Mucosa of gallbladder (tissue), 1 donor: ENCODE data around the gene GATAD2B. TPM values are rescaled to one million over a fixed set of nuclear protein-coding genes. Genes with fewer than 3 reads are reported as not detected.

Source experiments
- DNase-seq: peaks from one replicate; pipeline ENCODE4 v3.0.0-alpha.2; 2020; ENCODE audit warnings: low spot score
- total RNA-seq: library from RNA; stranded (reverse); gene quantifications from one replicate; pipeline ENCODE4 v1.2.1, GENCODE V29; 2021
- donor health status: DM: no; HTN: no; CAD: no.

Gene GATAD2B
- total RNA-seq, 1 donor from 2014 or later = 42.5 TPM

DNA sequence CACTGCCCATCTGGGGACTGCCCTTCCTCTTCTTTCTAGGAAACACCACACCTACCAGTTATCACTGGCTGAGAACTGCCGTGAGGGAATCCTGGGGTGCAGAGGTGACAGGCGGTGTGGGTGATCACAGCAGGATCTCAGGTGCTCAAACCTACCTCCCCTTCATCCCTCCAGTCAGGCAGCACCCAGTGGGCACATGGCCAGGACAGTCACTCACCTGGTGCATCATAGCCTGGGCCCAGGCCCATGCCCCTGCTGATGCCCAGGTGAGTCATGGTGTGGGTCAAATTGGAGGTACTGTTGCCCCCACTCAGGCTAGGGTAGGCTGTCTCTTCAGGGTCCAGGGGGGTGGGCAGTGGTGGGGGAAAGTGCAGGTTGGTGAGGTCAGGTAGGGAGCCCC lies 29.0 kb upstream of the GATAD2B start:
- DNase-seq = no peak

DNA sequence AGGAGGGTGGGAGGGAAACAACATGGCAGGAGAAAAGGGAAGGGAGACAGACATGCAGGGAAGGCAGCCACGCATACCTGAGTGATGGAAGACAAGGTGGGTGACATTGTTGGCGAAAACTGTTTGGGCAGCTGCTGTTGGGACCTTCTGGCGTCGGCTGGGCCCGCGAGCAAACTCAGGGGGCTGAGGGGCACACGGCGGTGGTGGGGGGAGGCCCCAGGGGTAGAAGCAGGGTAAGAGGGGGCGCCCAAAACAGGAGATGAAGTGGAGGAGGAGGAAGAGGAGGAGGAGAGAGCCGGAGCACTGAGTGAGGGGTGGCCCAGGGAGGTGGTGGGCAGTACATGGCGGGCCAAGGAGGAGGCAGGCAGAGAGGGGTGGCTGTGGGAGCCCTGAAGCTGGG lies 28.4 kb upstream of the GATAD2B start:
- no peak for DNase-seq

DNA sequence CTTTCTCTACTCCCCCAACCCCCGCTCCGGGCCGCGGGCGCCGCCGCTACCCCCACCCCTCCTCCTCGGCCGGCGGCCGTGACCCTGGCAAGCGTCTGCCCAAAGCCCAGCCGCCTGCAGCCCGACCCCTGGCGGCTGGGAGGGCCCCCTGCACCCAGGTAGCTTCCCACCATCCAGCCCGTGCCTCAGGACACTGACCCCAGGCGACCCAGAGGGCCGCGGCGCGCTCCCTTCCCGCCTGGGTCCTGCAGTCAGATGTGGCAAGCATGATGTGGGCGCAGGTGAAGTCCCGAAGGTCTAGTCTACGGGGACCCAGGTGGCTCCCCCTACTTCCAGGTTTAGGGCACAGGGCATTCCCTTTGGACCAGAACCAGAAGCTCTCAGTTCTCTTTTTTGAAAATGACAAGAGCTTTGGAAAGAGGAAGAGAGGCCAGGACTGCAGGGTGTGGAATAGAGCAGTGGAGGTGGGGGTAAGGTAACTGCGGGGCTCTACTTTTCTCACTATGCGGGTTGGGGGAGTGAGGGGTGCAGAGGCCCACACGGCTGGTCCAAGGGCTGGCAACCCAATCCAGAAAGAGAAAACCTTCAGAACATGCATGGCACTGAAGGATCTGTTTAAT lies 24.0 kb upstream of the GATAD2B start, which contains the start of gene DENND4B:
Gene DENND4B, minus strand, starts transcription at position 97 of the 620 bp plus-strand sequence. CDS start 2,344 bp downstream, outside the sequence.
- DNase-seq = peak; percentile 73

DNA sequence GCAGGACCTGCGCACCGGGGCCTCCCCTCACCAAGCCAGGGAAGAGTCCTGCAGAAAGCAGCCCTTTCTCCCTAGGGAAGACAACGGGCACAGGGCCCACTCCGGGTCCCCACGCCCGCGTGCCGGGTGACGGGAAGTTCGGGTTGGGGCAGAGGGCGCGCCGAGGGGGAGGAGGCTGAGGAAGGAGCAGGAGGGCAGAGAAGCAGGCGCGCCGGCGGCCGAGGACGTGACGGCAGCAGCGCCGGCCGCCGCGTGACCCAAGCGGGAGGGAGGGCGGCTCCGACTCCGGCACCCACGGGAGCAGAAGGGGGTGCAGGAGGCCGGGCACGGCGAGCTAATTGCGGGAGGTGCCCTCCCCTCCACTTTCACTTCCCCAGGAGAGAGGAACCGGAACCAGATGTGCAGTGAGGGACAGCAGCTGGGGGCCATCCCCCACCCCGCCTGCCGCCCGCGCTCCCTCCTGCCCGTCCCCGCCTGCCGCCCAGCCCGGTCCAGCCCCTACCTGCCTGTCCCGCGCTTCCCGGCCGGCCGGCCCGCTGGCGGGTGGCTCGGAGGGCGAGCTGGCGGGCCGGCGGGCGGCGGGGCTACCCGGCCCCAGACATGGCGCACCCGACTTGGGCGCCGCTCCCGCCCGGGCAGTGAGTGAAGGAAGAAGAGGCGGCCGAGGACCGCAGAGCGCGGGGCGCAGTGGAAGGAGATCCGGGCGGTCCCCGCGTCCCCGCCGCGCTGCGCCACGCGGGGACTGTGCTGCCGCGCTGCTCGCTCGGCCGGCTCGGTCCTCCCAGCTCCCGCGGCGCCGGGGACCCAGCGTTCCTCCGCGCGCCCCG lies 23.2 kb upstream of the GATAD2B start:
- peak; percentile 82 for DNase-seq

DNA sequence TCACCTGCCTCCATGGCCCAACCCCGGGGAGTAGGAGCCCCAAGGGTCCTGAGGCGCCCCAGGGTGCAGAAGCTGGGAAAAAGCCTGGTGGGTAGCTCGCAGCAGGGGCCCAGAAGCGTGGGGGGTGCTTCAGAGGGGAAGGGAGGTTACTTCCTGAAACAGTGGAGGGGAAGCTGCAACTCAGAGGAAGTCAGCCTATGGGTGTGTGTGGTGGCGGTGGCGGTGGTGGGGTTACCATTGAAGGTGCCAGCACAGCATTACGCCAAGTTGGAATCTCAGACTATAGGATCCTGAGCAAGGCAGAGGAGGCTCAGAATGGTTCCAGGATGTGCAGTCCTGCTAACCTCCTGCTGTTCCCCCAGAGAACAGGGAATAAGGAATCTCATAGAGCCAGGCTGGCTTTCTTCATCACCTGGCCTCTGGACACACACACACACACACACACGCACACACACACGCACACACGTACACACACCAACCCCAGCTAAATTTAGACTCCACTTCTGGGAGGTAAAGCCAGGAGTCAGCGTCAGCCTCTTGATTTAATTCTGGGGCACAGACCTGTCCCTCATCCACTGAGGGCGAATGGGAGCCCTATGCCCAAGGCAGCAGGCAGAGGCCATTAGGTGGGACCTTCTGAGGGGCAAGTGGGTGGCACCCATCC lies 22.5 kb upstream of the GATAD2B start:
- DNase-seq = peak; percentile 54

DNA sequence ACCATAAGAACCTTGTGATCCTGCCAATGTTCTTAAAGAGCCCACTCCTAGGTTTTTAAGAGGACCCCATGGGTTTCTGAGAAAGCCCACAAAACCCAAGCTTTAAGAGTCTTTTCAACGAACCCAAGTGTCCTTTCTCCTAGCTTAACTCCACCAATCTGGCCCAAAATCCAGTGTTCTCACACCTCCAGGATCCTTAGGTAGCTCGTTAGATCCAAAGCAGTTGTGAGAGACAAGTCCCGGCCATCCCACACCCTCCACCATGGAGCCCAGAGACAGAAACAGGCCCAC lies 22.0 kb upstream of the GATAD2B start:
- DNase-seq = no peak

DNA sequence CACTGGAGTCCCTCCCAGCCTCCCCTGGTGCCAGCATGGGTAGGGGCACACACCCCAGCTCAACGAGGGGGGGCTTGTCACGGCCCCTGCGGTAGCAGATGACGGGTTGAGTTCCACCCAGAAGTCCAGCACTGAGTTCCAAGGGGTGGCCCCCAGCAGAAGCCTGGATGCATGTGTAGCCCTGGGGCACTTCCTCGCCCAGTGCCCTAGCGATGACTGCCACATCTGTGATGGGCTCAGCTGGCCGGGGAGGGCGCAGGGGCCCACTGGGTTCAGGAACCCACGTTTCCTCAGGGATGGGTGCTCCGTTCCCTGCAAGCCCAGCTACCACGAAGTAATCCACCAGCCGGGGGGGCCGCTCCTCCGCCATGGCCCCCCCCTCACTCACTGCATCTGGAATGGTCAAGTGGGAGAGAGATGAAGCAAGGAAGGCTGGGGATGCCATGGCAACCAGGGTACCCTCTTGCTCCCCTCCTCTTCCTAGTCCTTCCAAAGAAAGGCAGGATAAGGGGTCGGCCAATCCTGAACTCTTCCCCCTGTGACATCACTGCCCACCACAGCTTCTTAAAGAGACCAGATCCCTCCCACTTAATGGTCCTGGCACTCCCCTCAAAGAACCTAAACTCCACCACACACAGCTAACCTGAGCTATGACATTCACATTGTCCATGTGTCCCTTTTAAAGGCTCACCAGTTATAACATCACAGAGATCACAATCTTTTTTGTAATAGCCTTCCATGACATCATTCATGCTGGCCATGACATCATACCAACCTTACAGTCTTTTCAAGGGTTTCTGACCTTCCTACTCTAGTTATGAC lies 21.4 kb upstream of the GATAD2B start:
- DNase-seq = no peak

DNA sequence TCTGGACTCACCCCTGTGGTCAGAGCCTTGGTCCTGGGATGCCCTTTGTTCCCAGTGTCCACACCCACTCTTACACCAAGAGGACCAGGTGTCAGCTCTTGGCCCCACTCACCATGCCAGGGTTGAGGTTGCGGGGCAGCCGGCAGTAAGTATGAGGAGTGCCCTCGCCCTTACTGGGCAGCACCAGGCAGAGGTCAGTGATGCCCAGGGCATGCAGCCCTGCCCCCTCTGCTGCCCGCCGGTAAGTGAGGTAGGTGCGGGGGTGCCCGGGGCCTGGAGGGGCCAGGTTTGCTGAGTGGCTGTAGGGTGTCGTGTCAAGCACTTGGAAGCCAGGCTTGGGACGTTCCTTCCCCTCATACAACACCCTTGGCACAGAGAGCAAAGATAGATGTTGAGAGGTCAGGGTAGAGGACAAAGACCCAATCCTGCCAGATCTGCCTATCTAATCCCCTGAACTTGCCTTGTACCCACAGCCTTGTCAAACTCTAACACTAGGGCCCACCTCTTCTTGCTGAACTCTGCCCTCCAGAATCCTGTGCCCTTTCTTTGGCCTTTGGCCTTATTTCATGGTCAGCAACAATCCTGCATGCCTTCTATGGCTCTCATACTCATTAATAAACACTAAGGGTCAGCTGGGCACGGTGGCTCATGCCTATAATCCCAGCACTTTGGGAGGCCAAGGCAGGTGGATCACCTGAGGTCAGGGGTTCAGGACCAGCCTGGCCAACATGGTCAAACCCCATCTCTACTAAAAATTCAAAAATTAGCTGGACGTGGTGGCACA lies 20.2 kb upstream of the GATAD2B start:
- no peak for DNase-seq

DNA sequence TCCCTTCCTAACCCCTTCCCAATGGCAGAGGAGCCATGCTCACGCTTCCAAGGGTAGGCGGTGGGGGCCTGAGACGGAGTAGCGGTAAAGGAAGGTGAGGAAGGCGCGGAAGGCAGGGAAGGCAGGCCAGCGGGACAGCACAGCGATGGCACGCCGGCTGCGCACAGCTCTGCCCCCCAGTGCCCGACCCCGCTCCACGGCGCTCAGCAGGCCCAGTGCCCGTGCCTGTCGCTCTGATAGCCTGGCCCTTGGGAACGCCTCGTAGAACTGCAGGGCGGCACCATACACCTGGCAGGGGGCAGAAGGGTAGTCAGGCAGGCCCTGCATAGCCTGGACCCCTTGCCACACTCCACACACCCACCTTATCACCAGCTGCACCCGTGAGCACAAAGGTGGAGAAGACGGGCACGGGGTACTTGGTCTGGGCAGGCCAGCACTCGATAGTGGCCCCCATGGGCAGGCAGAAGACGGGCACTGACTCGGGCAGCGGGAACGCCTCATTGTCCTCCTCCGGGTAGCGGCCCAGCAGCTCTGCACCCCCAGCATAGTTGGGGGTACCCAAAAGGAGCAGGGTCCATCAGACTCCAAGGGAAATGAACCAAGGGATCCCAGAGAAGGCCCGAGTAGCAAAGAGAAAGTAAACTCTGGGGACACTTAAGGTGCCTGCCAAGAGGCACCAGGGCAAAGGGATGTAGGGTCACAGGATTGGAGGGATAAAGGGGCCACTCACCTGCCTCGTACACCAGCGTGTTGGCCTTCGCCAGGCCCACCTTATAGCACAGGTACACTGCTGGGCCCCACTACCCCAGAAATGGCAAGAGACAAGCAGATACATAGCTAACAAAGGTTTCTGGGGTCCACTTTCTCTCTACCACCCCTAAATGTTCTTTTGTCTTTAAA lies 19.3 kb upstream of the GATAD2B start:
- no peak for DNase-seq

DNA sequence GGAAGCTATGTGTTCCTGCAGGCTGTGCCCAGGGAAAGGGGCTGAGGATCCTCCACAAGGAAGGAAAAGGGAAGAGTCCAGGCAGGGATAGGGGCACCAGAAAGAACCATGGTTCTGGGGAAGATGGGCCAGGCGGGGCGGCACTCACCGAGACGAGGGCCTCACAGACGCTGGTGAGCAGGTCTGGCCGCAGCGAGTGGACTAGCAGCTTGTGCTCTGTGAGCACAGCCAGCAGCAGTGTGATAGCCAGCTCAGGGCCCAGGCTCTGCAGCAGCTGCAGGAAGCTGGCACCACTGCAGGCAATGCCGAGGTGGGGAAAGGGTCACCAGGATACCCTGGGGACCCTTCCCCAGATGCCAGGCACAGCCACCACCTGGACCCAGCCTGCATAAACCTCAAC lies 18.0 kb upstream of the GATAD2B start:
- DNase-seq = no peak

DNA sequence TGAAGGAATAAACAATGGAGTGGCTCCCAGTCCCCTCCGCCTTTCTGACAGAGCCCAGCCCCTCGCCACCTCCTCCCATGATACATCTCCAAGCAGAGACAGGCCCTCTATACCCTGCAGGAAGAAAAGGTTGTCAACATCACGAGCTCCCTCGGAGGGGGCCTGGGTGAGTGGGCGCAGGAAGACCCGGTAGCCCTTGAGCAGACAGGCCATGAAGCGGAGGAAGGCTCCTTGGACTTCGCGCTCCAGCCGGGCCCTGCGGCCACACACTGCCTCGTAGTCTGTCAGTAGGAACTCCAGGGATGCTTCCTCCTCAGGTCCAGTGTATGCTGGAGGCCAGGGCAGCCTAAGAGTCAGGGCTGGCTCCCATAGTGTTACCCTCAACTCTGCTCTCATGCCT lies 16.7 kb upstream of the GATAD2B start:
- DNase-seq = no peak

DNA sequence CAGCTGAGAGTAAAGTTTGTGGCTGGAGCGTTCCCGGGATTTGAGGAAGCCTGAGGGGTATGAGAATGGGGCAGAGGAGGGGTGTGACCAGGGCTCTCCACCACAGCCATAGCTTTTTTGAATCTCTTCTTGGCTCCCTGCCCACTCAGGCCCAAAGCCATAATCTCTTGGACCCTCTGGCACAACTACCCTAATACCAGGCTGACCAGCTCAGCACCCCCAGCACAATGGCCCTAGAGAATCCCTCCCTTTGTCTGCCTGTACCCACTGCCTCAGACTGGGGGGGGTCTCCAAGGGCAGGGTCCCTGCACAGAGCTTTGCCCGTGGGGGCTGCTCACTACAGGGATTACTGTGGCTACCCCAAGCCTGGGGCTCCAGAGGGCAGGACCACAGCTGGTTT lies 16.2 kb upstream of the GATAD2B start:
- DNase-seq = no peak

DNA sequence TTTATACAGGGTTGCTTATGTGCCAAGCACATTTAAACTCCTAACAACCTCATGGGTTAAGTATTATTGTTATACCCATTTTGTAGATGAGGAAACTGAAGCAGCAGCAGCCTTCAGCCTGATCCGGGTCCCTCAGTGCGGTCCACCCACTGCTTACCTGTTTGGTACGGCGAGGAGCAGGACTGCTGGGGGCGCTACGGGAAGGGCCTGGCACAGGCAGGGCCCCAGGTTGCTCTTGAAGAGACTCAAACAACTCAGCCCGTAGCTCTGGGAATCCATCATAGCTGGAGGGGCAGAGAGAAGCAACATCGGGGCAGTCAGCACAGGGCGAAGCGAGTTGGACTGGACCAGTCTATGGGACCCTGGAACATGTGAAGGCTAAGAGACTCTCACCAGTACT lies 14.6 kb upstream of the GATAD2B start:
- no peak for DNase-seq

DNA sequence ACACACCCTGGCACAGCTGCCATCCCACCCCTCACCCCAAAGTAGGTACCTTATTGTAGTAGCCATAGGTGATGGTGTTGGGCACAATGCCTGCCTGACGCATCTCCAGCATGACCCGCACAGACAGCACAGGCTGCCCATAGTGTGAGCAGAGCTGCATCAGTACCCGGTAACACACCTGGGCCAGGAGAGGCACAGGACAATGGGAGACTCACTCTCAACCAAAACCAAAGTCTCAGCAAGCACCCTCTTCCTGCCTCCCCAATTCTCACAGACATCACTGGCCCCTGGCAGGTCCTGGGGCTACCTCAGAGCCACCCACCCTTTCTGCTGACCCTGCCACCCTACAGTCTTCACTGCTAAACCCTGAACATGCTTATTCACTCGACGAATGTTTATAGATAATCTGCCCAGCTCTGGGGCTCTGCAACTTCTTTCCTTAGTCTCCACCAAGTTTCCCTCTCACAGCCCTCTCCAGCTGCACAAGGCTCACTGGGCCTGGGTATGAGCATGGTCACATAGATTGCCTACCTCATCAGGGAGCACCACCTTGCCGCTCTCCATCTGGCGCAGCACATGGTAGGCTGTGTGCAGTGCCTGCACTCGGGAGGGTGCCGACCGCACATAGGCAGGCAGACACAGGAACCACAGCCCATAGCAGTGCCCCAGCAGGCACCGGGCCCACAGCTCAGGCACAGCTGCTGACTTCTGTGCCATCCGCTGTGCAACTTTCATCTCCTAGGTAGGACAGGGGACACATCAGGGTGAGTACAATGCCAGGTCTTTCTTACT lies 13.4 kb upstream of the GATAD2B start:
- DNase-seq = no peak

DNA sequence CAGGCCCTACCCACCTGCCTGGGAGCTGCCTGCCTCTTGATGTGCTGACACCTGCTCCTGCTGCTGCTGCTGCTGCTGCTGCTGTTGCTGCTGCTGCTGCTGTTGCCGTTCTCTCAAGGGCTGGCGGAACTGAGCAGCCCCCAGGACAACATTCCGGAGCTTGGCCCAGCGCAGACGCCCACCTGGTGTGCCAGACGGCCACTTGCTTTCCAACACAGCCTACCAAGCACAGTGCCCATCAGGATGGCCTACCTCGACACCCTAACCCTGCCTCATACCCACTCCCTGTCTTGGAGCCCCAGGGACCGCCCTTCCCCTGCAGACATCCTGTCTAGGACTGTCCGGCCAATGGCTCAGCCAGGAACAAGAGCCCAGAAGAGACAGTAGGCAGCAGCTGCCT lies 12.0 kb upstream of the GATAD2B start:
- no peak for DNase-seq

DNA sequence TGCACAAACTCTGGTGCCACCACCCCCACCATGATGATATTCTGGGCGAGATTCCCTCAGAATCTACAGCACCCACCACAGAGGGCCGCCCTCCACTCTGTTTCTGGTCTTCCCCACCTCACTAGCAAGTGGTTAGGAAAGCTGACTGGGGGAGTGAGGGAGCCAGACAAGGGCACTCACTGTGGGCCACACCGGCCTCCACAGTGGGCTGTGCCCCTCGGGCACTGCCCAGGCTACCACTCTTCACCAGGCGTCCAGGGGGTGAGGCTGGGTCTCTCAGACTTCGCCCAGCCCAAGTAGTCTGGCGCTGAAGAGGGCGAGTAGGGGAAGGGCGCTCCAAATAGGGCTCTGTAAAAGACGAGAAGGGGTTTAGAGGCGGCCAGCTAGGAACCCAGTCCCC lies 11.2 kb upstream of the GATAD2B start:
- no peak for DNase-seq

DNA sequence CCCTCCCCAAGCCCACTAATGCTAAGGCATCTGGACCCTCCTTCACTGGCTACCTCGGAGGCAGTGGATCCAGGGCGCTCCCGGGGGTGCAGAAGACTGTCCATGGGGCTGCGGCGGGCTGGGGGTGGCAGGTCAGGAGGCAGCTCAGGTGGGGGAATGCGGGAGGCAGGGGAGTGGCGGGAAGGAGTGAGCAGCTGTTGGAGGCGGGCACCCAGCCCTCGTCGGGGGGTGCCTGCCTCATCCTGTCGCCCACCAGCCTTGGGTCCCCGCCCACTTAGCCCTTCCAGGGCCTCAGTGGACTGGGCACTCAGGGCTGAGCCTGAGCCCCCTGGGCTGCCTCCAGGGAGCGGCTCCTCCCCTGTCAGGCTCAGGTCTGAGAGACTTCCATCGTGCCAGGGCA lies 10.7 kb upstream of the GATAD2B start:
- DNase-seq = no peak

DNA sequence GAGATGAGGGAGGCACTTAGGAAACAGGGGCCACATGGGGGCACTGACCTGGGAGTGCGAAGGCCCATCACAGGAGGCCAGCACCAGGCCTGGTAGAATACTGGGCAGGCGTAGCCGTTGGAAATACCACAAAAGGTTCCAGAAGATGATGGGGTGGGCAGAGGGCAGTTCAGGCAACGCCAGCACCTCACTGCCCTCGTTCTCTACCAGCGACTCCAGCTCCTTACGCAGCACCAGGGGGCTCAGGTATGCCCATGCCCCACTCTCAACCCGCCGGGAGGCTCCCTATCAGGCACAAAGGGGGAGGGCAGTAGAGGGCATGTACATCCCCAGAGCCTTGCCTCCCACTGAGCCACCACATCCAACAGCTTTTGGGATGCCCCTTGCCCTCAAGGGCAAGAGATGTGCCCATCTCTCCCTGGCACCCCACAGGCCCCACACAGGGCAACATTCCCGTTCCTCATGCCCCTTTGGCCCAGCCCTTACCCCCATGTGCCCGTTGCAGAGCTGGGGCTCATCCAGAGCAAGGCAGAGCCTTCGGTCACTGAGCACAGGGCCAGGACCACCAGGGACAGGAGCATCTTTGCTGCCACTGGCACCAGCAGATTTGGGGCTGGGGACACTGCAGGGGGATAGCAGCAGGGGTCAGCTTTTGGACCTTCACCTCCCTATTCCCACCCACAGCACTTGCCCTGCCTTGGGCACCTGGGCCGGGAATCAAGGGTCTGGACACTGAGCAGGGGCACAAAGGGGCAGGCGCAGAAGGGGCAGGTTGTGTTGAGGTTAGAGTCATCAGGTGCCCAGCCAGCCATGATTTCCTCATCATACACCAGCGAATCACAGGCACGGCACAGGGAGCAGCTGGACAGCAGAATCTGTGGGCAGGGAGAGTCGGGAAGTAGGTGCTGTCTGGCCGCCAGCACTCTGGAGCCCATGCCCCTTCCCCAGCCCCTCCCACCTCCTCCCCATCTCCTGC lies 9.7 kb upstream of the GATAD2B start:
- no peak for DNase-seq
